GM23248 (cell line): ENCODE results near the gene MAVS.

Experiments
- EZH2 ChIP-seq: fragments of 200-600 bp; sonication (generic); IDR thresholded peaks from 2 replicates; pipeline ENCODE4 v1.6.1; 2018; ENCODE audit warnings: antibody characterized with exemption, mild to moderate bottlenecking; ENCODE audit not compliant: insufficient read depth, poor library complexity, severe bottlenecking
- EZH2phosphoT487 ChIP-seq: fragments of 200-600 bp; sonication (generic); IDR thresholded peaks from 2 replicates; pipeline ENCODE4 v1.6.1; 2018; ENCODE audit warnings: antibody characterized with exemption, moderate library complexity, mild to moderate bottlenecking, low read depth; ENCODE audit not compliant: insufficient read depth

DNA sequence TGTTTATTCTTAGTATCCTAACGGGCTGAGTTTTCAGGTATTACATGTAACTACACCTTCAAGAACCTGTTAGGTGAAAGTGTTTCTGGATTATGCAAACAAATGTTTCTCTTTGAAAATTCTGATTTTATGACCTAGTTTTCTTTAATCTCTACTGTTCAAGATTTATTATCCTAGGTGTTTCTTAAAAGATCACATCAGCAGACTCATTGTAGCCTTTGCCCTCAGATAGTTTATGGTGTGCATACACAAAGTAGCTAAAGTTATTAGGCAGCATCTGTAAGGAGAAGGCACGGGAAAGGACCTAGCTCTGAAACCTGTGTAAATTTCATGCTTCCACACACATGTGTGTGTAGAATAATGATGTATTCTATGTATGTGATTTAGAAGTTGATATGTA, 64.2 kb downstream of the MAVS start:
- no peak for TF ChIP-seq EZH2
- no peak for TF ChIP-seq EZH2phosphoT487
